ENCODE results near the gene NMBR.

DNA sequence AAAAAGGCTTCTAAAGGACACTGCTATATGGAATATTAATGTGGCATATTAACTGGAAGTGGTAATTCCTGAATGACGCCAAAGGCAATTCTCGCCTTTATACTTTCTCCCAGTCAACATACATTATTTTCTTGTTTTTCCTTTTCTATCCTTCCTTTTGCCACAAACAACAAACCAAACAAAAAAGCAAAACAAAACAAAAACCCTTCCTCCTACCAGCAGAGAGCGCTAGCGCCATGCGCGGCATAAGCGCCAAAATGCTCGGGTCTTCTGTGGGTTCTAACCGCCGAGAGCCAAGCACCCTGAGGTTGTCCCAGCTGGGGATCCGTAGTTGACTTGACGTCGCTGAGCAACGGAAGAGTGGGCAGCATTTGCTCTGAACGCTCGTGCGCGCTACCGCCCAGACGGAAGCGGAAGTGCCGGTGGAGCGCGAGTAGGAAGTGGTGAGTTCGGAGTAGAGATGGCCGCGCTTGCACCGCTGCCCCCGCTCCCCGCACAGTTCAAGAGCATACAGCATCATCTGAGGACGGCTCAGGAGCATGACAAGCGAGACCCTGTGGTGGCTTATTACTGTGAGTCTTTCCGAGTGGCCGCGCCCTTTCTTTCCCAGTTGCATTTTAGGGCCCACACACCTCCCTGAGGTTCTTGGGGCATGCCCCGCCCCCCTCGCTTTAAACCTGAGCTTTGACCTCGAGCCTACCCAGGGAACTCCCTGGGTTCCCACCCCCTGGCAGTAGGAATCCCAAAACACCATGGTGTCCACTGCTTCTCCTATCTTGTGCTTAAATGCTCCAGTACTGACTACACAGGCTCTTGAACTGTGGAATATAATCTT, at the start of gene NMBR, which contains the start of gene VTA1:
- TF ChIP-seq, protein P1, sequence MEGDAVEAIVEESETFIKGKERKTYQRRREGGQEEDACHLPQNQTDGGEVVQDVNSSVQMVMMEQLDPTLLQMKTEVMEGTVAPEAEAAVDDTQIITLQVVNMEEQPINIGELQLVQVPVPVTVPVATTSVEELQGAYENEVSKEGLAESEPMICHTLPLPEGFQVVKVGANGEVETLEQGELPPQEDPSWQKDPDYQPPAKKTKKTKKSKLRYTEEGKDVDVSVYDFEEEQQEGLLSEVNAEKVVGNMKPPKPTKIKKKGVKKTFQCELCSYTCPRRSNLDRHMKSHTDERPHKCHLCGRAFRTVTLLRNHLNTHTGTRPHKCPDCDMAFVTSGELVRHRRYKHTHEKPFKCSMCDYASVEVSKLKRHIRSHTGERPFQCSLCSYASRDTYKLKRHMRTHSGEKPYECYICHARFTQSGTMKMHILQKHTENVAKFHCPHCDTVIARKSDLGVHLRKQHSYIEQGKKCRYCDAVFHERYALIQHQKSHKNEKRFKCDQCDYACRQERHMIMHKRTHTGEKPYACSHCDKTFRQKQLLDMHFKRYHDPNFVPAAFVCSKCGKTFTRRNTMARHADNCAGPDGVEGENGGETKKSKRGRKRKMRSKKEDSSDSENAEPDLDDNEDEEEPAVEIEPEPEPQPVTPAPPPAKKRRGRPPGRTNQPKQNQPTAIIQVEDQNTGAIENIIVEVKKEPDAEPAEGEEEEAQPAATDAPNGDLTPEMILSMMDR (conservative IDR thresholded peaks at IDR 0.05; ENCODE audit: low read depth, low read length) = peak; percentile 96
- no peak for TF ChIP-seq EZH2 (IDR thresholded peaks at IDR 0.05; ENCODE audit: borderline replicate concordance, low read depth, low read length, poor library complexity, severe bottlenecking)
